ENCODE results near the gene LMO2.

LMO2 gene

DNA sequence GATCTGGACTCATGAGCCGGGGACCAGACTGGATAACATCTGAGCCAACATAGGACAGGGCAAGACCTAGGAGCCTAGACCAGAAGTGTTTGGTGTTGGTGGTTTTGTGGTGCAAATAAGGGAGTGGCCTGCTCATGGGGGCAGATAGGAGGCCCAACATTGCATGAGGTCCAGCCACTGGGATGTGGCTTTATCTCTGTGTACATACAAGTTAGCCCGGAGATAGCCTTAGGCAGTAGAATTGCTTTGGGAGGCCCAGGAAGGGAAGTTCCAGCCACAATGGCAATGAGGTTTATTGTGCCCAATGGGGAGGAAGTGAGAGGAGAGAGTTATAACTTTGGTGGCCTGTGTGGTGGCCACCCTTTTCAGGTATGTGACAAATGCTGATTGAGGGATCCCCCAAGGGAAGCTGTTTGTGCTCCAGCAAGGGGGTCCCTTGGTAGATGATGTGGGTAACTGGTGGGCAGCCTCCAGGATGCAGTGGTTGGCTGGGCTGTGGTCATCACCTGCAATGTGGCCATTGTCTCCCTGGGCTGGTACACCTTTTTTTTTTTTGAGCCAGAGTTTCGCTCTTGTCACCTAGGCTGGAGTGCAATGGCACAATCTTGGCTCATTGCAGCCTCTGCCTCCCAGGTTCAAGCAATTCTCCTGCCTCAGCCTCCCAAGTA is 6.4 kb downstream of the LMO2 start:
- no peak for DNase-seq

DNA sequence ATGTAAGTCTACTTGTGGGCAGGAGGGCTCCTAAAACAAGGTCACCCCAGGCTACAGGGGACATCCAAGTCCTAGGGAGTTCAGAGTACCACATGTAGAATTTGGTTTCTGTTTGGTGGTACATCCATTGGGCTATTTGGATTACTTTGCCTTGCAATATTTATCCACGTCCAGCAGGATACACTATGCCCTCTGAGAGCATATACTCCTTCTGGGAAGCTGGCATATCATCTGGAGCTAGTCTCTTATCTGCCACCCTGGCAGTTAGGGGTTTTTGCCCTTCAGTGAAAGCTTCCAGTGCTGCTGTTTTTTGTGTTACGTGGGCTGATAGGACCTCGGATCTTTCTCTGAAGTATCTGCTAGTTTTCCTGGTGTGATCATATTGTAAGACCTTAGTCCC is 7.3 kb downstream of the LMO2 start:
- DNase-seq, result no peak

DNA sequence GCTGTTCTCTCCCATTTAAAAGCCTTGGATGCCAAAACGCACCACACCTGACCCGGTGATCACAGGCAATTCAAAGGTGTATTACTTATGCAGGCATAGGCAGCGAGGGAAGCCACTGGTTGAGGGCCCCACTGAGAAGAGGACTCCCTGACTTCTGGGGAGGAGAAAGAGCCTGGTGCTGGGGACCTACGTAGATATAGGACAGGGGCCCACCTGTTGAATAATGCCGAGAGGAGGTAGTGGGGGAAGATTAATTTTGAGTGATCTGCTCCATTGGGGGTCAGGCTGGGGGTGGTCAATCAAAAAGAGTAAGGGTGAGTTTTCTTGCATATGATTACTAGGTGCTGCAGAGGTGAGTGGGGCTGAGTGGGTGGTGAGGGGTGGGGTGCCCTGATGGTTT is 7.8 kb downstream of the LMO2 start:
- DNase-seq, result no peak

DNA sequence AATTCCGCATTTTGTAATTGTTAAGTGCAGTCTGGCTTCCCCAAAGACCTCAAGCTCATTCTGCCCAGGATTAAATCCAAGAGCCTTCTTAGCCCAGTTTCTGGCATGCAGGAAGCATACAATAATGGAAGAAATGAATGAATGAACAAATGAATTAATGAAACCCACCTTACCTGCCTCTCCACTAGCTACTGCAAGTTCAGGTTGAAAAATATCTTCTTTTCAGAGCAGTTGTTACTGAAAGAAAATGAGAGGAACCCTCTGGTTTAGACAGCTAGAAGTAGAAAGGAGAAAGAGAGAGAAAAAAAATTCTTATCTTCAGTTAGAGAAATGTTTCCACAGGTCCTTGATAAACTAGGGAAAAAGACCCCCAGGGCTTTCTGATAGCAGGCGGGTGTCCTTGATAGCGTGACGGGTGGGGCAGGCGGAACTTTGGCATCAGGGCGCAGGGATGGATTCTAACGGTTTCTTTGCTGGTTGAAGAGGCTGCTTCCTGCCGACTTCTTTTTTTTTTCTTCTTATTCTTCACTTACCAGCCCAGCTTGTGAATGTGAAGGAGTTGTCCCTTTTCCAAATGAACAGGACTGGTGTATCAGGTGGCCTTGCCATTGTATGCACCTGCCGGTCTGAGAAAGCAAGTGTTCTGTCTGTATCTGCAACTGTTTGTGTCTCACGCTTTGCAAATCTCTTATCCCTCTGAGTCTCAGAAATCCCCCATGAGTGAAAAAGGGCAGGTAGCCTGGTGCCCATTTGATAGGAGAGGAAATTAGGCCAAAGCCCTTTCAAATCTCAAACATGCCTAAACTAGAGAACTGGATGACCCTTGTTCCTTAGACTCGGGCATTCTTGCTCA is 10.0 kb downstream of the LMO2 start:
- no peak for DNase-seq

DNA sequence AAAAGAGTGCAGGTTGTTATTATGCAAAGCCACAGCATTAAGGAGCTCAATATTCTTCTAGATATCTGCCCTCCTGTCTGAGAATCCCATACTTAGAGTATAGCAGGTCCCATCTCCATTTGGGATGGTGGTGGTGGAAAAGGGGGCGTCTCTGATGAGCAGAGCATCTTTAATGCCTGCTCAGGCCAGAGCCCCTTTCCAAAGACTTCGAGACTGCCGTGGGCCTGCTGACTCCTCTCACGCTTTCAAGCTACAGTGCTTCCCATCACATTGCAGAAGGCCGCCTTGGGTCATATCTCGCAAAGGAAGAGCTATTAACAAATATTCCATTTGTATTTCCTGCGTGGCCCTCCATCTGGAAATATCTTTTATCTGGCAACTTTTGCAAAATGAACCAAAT is 10.9 kb downstream of the LMO2 start:
- no peak for DNase-seq

DNA sequence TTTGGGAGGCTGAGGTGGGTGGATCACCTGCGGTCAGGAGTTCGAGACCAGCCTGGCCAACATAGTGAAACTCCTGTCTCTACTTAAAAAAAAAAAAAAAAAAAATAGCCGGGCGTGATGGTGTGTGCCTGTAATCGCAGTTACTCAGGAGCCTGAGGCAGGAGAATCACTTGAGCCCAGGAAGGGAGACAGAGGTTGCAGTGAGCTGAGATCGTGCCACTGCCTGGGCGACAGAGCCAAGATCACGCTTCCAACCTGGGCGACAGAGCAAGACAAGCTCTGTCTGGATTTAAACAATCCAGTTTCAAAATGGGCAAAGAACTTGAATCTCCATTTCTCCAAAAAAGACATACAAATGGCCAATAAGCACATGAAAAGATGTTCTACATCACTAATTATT is 12.5 kb downstream of the LMO2 start:
- DNase-seq, result no peak

DNA sequence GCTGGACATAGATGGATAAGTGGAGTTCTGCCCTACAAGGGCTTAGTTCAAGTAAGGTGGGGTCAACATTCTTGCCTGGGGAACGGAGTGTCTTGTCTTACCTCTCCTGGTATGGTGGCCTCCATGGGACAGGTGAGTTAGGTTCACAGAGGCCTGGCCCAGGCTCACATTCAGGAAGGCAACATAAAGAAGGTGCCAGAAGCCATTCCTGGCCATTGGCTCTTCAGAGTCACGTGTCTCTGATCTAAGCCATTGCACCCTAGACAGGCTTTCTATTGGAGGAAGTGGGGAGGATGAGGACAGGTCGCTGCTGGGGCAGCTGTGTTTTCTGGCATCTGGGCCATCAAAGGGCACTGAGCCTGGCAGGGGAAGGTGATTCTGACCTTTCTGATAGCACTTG is 14.8 kb downstream of the LMO2 start:
- no peak for DNase-seq

DNA sequence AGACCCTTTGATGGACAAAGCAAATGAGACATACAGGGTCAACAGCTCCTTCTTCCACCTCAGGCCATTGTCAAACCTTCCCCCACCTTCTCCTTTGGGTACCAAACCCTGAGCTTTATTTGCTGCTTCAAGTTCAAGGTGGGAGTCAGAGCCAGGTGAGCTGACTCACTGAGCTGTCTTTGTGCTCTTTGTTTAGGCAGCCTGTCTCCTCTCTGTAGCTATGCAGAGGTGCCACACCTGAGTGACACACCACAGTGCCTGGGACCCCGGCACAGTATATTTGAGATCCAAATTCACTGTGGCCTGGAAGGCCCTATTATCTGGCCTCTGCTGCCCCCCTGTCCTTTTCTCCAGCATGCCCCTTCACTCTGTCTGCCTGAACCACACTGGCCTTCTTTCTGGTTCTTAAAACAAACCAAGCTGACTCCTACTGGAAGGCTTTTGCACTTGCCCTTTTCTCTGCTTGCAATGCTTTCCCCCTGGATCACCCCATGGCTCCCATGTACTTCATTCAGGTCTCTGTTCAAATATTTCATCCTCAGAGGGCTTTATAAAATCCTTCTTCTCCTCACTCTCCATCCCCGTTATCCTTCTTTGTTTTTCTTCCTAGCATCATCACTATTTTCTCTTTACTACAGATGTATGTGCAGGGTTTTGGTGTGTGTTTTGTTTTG is 16.1 kb downstream of the LMO2 start:
- no peak for DNase-seq

DNA sequence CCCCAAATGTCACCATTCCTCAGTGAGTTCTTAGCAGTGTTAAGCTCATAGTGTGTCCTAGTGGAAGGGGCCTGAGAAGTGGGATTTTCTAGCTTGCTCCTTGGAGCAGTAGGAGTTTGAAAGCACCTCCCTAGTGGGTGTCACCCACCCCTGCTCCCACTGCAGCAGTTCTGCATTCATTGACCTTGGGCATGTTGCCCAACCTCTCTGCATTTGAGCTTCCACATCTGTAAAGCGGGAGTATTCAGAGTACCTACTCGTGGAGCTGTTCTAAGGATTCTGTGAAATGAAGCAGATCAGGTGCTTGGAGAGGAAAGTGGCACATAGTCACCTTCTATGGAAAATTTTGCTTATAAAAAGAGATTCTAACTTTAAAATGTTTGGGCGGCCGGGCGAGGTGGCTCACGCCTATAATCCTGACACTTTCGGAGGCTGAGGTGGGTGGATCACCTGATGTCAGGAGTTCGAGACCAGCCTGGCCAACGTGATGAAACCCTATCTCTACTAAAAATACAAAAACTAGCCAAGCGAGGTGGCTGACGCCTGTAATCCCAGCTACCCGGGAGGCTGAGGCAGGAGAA is 16.9 kb downstream of the LMO2 start:
- no peak for DNase-seq

DNA sequence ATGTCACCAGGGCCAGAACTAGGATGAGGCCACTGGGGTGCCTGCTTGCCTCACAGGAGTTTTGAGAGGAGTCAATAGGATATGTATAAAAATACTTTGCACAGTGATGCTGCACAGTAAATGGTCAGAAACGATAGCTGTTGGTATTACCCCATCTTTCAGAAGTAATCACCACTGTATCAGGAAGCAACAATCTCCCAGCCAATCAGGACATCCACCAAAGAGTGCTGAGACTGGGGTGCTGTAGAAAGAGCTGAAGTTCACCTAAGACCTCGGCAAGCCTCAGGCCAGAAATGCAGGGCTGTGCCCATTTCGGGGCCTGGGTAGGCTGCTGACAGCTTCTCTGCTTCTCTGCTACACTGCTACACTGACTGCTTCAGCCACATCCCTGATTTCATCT is 17.4 kb downstream of the LMO2 start:
- DNase-seq, result no peak

DNA sequence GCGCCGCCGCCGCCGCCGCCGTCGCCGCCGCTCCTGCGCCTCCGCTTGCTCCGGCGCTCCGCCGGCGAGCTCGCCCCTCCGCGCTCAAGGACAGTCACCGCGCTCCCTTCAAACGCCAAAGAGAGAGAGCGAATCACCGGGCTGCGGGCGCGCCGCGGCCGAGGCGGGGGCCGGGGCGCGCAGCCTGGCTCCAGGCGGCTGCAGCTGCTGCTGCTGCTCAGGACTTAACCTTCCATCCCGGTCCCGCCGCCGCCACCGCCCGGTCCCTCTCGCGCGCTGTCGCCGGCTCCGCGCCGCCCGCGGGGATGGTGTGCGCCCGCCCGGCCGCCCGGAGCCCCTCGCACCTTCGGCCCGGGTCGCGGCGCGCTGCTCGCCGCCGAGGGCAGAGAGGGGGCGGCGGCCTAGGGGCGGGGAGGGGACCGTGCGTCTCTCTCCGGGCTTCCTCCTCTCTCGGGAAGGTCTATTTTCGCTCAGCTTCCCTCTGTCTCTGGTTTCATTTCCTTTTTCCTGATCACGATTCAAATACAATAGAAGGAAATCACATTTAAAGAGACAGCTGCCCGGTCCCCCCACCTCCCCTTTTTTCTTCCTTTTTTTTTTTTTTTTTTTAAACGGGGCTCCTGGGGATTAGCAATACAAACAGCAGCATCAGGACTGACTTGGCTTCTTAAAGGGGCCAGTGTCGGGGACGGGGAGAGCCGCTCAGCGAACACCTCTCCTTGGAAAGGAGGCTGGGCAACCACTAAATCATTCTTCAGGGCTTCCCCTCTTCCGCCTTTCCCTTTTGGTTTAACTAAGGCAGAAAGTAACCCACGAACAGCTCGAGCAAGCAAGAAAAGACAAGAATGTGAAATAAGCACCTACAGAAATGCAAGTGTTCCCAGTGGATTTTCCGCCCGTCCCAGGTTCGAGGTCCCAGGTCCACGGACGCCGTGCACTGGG is 22.1 kb downstream of the LMO2 start:
- no peak for DNase-seq

DNA sequence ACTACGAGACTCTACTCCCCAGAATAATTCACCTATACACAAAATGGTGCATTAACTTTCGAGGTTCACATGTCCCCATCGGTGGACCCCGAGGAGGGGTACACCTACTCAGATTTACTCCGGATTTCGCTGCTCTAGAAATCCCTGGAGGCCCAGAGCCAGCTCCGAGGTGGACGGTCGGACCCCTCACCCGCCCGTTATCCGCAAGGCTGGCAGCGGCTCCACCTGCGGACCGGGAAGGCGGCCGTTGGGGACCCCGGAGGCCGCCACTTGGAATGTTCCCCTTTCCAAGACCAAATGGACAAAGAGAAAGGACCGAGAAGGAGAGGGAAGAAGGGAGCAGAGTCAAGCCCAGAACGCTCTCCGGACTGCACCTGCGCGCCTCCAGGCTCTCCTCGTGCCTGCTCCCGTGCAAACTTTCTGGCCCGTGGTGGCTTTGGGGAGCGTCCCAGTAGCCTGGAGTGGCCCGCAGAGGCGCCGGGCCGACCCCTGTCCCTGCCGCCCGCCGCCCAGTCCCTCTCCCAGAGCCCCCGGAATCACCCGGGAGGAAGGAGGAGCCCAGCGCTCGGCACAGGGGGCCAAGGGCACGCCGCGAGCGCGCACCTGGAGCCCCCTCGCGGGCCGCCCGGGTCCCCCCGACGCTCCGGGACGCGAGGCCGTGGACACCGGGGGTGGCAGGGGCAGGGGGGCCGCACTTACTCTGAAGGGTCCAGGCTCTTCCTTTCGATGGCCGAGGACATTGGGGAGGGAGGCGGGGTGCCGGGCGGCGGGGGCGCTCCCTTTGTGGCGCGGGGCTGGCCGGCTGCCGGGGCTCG is 23.0 kb downstream of the LMO2 start:
- DNase-seq, result no peak

DNA sequence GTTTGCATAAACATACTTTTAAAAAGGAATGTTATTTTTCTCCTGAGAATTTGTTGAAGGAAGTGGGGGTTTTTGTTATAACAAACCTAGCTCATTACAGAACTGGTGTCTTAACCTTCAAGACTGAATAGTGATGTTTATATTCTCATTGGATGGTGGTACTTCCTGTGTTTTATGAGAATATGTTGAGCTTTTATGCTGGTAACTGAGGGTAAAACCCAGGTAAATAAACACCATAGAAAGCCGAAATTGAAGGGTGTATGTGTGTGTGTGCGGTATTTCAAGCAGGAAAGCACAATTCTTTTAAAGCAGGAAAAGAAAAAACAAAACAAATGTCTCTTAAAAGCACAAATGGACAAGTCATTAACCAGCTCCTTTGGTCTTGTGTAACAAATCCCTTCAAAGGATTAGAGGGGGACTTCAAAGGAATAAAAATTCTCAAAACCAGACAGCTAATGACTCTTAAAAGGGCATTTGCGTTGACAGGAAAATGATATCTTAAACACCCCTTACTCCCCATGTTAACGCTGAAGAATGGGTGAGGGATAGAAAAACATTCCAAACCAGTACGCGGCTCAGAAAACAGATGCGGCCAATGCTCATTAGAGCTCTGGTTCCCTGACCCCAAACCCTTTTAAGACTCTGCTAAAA is 23.8 kb downstream of the LMO2 start:
- no peak for DNase-seq

DNA sequence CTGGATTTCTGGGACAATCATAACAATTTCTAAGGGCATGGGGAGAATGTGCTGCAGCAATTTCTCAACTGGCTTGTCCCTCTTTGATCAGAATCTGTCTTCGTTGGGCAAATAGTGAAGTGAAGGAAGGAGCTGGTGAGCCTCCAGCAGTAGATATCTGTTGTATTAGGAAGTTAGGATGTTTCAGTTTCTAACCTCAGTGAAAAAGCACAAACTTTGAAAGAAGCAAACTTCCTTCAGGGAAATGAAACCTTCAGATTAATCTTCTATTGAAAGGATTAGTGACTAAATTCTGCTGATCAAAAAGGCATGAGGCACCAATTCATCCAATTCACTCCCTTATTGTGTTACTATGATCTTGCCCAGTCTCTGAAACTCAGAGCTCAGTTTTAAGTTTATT is 24.3 kb downstream of the LMO2 start:
- DNase-seq, result no peak

DNA sequence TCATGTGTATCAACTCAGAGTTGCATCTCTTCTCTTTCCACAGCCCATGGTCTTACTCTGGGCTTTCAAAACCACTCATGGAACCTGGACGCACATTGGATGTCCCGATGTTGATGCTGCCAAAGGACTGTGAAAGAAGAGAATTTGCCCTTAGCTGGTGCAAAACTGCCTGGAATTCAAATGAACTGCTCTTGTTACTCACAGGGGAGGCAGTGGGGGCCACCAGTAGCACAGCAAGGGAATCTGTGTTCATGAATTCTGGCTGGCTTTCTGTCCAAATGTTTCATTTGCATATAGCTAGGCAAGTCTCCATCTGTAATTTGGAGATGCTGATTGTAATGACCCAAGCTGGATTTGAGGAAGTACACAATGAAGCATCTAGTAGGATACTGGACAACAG is 24.9 kb downstream of the LMO2 start:
- DNase-seq, result no peak

DNA sequence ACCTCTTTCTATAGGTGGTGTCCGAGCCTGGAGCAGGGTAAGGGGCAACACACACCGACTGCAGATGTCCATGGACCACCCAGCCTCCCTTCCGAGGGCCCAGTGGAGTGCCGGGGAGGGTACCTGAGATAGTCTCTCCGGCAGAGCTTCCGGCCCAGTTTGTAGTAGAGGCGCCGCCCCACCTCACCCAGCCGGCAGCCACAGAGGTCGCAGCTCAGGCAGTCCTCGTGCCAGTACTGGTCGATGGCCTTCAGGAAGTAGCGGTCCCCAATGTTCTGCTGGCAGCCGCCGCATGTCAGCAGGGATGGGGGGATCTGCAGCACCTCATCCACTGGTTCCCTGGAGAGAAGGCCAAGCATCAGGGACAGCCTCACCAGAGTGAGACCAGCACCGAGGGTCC is 27.4 kb downstream of the LMO2 start:
- no peak for DNase-seq

DNA sequence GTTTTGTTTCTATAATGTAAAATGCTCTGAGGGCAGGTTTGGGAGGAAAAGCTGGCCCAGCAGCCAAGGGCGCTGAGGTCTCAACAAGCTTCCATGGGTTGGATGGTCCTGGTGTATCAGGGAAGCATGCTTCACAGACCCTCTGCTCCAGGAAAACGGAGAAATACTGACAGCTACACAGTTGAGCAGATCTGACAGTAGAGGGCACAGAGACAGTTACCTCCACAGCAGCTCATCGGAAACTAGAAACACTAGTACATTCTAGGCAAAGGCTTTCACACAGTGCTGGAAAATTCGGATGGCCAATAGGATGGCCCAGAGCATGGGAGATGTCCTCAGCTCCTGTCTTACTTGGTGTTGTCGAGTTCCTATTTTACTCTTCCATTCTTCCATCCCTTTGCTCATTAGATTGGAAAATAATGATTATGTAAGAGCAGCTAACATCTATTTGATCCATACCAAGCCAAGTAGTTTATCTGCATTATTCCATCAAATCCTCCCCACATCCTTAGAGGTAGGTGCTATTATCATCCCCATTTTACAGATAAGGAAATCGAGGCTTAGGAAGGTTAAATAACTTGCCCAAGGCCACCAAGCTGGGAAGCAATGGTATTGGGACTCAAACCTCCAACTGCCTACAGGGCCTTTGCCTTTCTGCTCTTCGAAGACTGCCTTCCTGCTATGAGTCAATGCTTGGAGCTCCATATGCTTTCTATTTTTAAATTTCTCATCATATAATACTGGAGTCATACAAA is 28.3 kb downstream of the LMO2 start:
- no peak for DNase-seq

DNA sequence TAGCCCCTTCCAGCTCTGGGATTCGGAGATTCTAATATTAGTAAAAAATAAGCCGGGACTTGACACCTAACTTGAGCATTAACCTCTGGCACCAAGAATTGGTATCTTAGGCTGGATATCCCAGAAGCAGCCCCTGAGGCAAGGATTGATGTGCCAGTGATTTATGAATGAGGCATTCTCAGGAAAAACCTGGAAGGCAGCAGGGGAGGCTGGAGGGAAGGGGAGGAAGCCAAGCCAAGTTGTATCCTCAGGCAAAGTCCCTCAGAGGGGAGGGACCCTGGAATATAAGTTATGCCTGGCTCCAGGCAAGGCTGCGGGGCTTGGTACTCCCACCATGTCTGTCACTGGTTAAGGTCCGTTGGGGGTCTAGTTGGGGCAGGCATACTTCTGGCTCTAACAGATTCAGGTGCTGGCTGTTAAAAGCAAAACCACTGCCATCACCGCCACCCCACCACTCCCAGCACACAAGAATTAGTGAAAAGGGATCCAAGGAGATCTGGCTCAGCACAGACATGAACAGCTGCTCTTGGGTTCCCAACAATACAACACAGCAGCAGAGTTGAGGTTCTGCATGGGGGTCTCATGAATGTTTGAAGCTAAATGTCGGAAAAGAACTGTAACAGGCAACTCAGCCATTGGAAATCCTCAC is 29.8 kb downstream of the LMO2 start:
- no peak for DNase-seq

DNA sequence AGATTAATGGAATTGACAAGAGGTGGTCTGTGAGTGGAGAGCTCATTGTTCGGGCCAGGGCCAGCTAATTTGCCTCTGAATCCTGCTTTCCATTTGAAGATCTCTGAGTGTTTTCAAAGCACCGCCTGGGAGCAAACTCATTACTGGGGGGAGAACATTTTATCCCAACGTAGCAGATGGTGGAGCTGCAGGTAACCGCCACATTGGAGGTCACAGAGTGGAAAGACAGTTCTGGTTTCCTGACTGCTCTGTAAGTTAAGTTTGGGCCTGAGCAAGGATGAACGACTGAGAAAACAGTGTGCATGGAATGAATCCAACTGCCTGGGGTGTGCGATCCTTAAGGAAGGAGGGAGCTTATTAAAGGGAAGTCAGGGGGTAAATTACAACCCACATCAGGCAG is 30.5 kb downstream of the LMO2 start:
- DNase-seq, result no peak

DNA sequence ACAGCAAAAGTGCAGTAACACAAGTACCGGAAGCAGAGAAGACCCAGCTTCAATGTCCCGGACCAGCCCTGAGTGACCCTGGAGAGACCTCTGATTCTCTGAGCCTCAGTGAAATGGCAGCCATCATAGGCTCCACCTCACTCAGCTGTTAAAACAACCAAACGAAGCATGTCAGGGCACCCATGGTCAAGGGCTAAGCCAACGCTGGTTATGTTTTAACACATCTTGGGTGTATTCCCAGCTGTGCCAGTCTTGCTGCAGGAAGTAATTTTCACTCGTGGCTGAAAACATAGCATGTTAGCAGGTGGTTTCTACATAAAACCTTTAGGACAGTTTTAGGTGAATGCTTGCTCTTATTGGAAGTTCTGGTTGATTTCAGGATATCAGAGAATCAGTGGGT is 30.9 kb downstream of the LMO2 start:
- no peak for DNase-seq
